Measurements from ENCODE around the gene SERP1. TPM values are rescaled to one million over a fixed set of nuclear protein-coding genes. Genes with fewer than 3 reads are reported as not detected.
"Not testable (repeated sequence)": the region's sequence is repeated elsewhere in the genome, so short reads cannot be mapped to it uniquely, and the experiment has no call there.

Gene SERP1
- total RNA-seq, 2 donors from 2014 or later, result 96.8 to 102 TPM

GRCh38 chr3:150509780-150510179 lies 36.5 kb downstream of the SERP1 start:
- Histone ChIP-seq H3K27ac (no peak overlapping the region), H3K4me1 (no peaks in the 10 kb centered on the region), H3K27me3 (no peaks in the 10 kb centered on the region), H3K4me3 (no peak overlapping the region), H3K36me3 (no peaks in the 10 kb centered on the region), H3K9me3 (no peaks in the 10 kb centered on the region)
- no peak for TF ChIP-seq CTCF (IDR thresholded peaks at IDR 0.05)
- no peak for DNase-seq (ENCODE audit: low spot score)

GRCh38 chr3:150508401-150508800 lies 37.9 kb downstream of the SERP1 start:
- TF ChIP-seq CTCF (IDR thresholded peaks at IDR 0.05), result no peak
- H3K36me3 ChIP-seq, result no peaks in the 10 kb centered on the region
- H3K27me3 ChIP-seq, result no peaks in the 10 kb centered on the region
- H3K27ac ChIP-seq, result no peak overlapping the region
- no peaks in the 10 kb centered on the region for H3K9me3 ChIP-seq
- no peak overlapping the region for H3K4me3 ChIP-seq
- DNase-seq (ENCODE audit: low spot score), result no peak
- H3K4me1 ChIP-seq, result no peaks in the 10 kb centered on the region

GRCh38 chr3:150504483-150504882 lies 41.8 kb downstream of the SERP1 start:
- no peaks in the 10 kb centered on the region for H3K36me3 ChIP-seq
- H3K27ac ChIP-seq, result no peak overlapping the region
- no peak for DNase-seq (ENCODE audit: low spot score)
- no peak for TF ChIP-seq CTCF (IDR thresholded peaks at IDR 0.05)
- no peaks in the 10 kb centered on the region for H3K27me3 ChIP-seq
- H3K4me3 ChIP-seq, result no peak overlapping the region
- H3K4me1 ChIP-seq, result no peaks in the 10 kb centered on the region
- H3K9me3 ChIP-seq, result no peaks in the 10 kb centered on the region

GRCh38 chr3:150503402-150504099 lies 42.7 kb downstream of the SERP1 start:
- no peak for TF ChIP-seq CTCF (IDR thresholded peaks at IDR 0.05)
- no peaks in the 10 kb centered on the region for H3K4me1 ChIP-seq
- H3K27me3 ChIP-seq, result no peaks in the 10 kb centered on the region
- no peaks in the 10 kb centered on the region for H3K9me3 ChIP-seq
- no peak overlapping the region for H3K4me3 ChIP-seq
- H3K27ac ChIP-seq, result no peak overlapping the region
- no peak for DNase-seq (ENCODE audit: low spot score)
- H3K36me3 ChIP-seq, result no peaks in the 10 kb centered on the region

GRCh38 chr3:150500960-150501359 lies 45.3 kb downstream of the SERP1 start:
- DNase-seq (ENCODE audit: low spot score); H3K9me3 ChIP-seq; H3K4me1 ChIP-seq; H3K27ac ChIP-seq; H3K36me3 ChIP-seq; H3K27me3 ChIP-seq; H3K4me3 ChIP-seq: not testable (repeated sequence)

GRCh38 chr3:150497956-150498355 lies 48.3 kb downstream of the SERP1 start:
- Histone ChIP-seq H3K27ac (no peak overlapping the region), H3K36me3 (no peaks in the 10 kb centered on the region), H3K4me3 (no peak overlapping the region), H3K27me3 (no peaks in the 10 kb centered on the region), H3K9me3 (no peaks in the 10 kb centered on the region), H3K4me1 (no peaks in the 10 kb centered on the region)
- DNase-seq (ENCODE audit: low spot score), result no peak
- no peak for TF ChIP-seq CTCF (IDR thresholded peaks at IDR 0.05)
